ENCODE results near the gene HTRA3. TPM values are rescaled to one million over a fixed set of nuclear protein-coding genes. Genes with fewer than 3 reads are reported as not detected.
A peak's percentile ranks its signal among the peaks of the same experiment; 100 is the strongest.

HTRA3 gene
- total RNA-seq, 8 experiments from 2014 or later = 0.54 to 101 (median 1.8) TPM

- in situ Hi-C loops (cut with MboI; ENCODE audit: low pct_unique_long_range_greater_than_20kb in 2 of 9, low sequenced_read_pairs in 9 of 9, unreplicated experiment in 9 of 9) = no loop called here
- H3K4me1 ChIP-seq (replicated peaks in 1 of 2) = peaks cover 21 to 23% of the 10 kb centered on the region in 2 donors
- H3K27ac ChIP-seq = no peak overlapping the region
- H3K4me3 ChIP-seq = no peak overlapping the region
- no peak for ATAC-seq (replicated peaks in 6 of 8)
- 79 to 100% (median 82%) methylated on average over 1 to 7 of the region's 14 CpGs; no CpG with 5 or more reads in 3 of the 10 experiments for WGBS, 10 experiments
Observed at GRCh38 chr4:8282742-8283141, 13.2 kb downstream of the HTRA3 start.

- Histone ChIP-seq H3K27ac (no peak overlapping the region), H3K4me1 (replicated peaks in 1 of 2) (peaks cover 20% of the 10 kb centered on the region in 2 donors), H3K4me3 (no peak overlapping the region)
- in situ Hi-C loops (cut with MboI; ENCODE audit: low pct_unique_long_range_greater_than_20kb in 2 of 9, low sequenced_read_pairs in 9 of 9, unreplicated experiment in 9 of 9) = no loop called here
- ATAC-seq (replicated peaks in 6 of 8) = peak in 2 of 8 experiments; percentile 13 to 22
- 80 to 100% (median 80%) methylated on average over 1 to 4 of the region's 10 CpGs; no CpG with 5 or more reads in 6 of the 10 experiments for WGBS, 10 experiments
Observed at GRCh38 chr4:8283161-8283560, 13.6 kb downstream of the HTRA3 start.

GRCh38 chr4:8283631-8284121 lies 14.1 kb downstream of the HTRA3 start:
- in situ Hi-C loops (cut with MboI; ENCODE audit: low pct_unique_long_range_greater_than_20kb in 2 of 9, low sequenced_read_pairs in 9 of 9, unreplicated experiment in 9 of 9) = no loop called here
- ATAC-seq (replicated peaks in 6 of 8) = peak in 3 of 8 experiments; percentile 58 to 78 (median 74)
- Histone ChIP-seq H3K4me3 (no peak overlapping the region), H3K4me1 (replicated peaks in 1 of 2) (peaks cover 15 to 16% of the 10 kb centered on the region in 2 donors), H3K27ac (no peak overlapping the region)
- WGBS, 10 experiments = 40 to 96% (median 71%) methylated on average over 1 to 9 of the region's 20 CpGs; no CpG with 5 or more reads in 7 of the 10 experiments

- in situ Hi-C loops (cut with MboI; ENCODE audit: low pct_unique_long_range_greater_than_20kb in 2 of 9, low sequenced_read_pairs in 9 of 9, unreplicated experiment in 9 of 9) = no loop called here
- WGBS, 10 experiments = 74 to 100% methylated on average over 1 to 3 of the region's 11 CpGs; no CpG with 5 or more reads in 8 of the 10 experiments
Observed at GRCh38 chr4:8284391-8284790, 14.8 kb downstream of the HTRA3 start.

GRCh38 chr4:8285143-8285975 lies 15.8 kb downstream of the HTRA3 start:
- no peak for ATAC-seq (replicated peaks in 6 of 8)
- no peak overlapping the region for H3K27ac ChIP-seq
- H3K4me3 ChIP-seq = no peak overlapping the region
- in situ Hi-C loops (cut with MboI; ENCODE audit: low pct_unique_long_range_greater_than_20kb in 2 of 9, low sequenced_read_pairs in 9 of 9, unreplicated experiment in 9 of 9) = no loop called here
- peaks cover 9 to 13% of the 10 kb centered on the region in 2 donors for H3K4me1 ChIP-seq (replicated peaks in 1 of 2)
- WGBS, 10 experiments = 20 to 100% (median 66%) methylated on average over 1 to 9 of the region's 16 CpGs; no CpG with 5 or more reads in 4 of the 10 experiments

More at GRCh38 chr4:8284391-8284790, 14.8 kb downstream of the HTRA3 start:
- no peak overlapping the region for H3K4me3 ChIP-seq
- no peak for ATAC-seq (replicated peaks in 6 of 8)
- H3K27ac ChIP-seq = no peak overlapping the region
- peaks cover 9 to 16% of the 10 kb centered on the region in 2 donors for H3K4me1 ChIP-seq (replicated peaks in 1 of 2)

GRCh38 chr4:8285976-8286718 lies 16.6 kb downstream of the HTRA3 start:
- in situ Hi-C loops (cut with MboI; ENCODE audit: low pct_unique_long_range_greater_than_20kb in 2 of 9, low sequenced_read_pairs in 9 of 9, unreplicated experiment in 9 of 9) = no loop called here
- H3K4me1 ChIP-seq (replicated peaks in 1 of 2) = peaks cover 9 to 10% of the 10 kb centered on the region in 2 donors
- H3K27ac ChIP-seq = no peak overlapping the region
- ATAC-seq (replicated peaks in 6 of 8) = peak in 1 of 8 experiments; percentile 44
- no peak overlapping the region for H3K4me3 ChIP-seq
- 59 to 100% (median 79%) methylated on average over 1 to 9 of the region's 23 CpGs; no CpG with 5 or more reads in 5 of the 10 experiments for WGBS, 10 experiments

GRCh38 chr4:8286719-8287342 lies 17.3 kb downstream of the HTRA3 start:
- ATAC-seq (replicated peaks in 6 of 8) = no peak
- 80 to 100% methylated on average over 1 to 3 of the region's 15 CpGs; no CpG with 5 or more reads in 8 of the 10 experiments for WGBS, 10 experiments

GRCh38 chr4:8287343-8288280 lies 18.1 kb downstream of the HTRA3 start:
- 65 to 100% (median 89%) methylated on average over 1 to 8 of the region's 18 CpGs; no CpG with 5 or more reads in 3 of the 10 experiments for WGBS, 10 experiments
- peaks cover 9 to 10% of the 10 kb centered on the region in 2 donors for H3K4me1 ChIP-seq (replicated peaks in 1 of 2)
- H3K27ac ChIP-seq = no peak overlapping the region
- H3K4me3 ChIP-seq = no peak overlapping the region
- ATAC-seq (replicated peaks in 6 of 8) = no peak
- in situ Hi-C loops (cut with MboI; ENCODE audit: low pct_unique_long_range_greater_than_20kb in 2 of 9, low sequenced_read_pairs in 9 of 9, unreplicated experiment in 9 of 9) = no loop called here

More at GRCh38 chr4:8286719-8287342, 17.3 kb downstream of the HTRA3 start:
- no peak overlapping the region for H3K4me3 ChIP-seq
- no peak overlapping the region for H3K27ac ChIP-seq
- H3K4me1 ChIP-seq (replicated peaks in 1 of 2) = peaks cover 9 to 10% of the 10 kb centered on the region in 2 donors
- in situ Hi-C loops (cut with MboI; ENCODE audit: low pct_unique_long_range_greater_than_20kb in 2 of 9, low sequenced_read_pairs in 9 of 9, unreplicated experiment in 9 of 9) = no loop called here

GRCh38 chr4:8289151-8289750 lies 19.7 kb downstream of the HTRA3 start:
- no peak for ATAC-seq (replicated peaks in 6 of 8)
- in situ Hi-C loops (cut with MboI; ENCODE audit: low pct_unique_long_range_greater_than_20kb in 2 of 9, low sequenced_read_pairs in 9 of 9, unreplicated experiment in 9 of 9) = no loop called here
- no peak overlapping the region for H3K4me3 ChIP-seq
- no peak overlapping the region for H3K27ac ChIP-seq
- 32 to 100% (median 60%) methylated on average over 1 to 4 of the region's 13 CpGs; no CpG with 5 or more reads in 5 of the 10 experiments for WGBS, 10 experiments
- no peaks in the 10 kb centered on the region for H3K4me1 ChIP-seq (replicated peaks in 1 of 2)

- Histone ChIP-seq H3K4me1 (replicated peaks in 1 of 2) (no peaks in the 10 kb centered on the region), H3K27ac (no peak overlapping the region), H3K4me3 (no peak overlapping the region)
- no peak for ATAC-seq (replicated peaks in 6 of 8)
- 71 to 100% (median 89%) methylated on average over 1 to 15 of the region's 29 CpGs; no CpG with 5 or more reads in 1 of the 10 experiments for WGBS, 10 experiments
- in situ Hi-C loops (cut with MboI; ENCODE audit: low pct_unique_long_range_greater_than_20kb in 2 of 9, low sequenced_read_pairs in 9 of 9, unreplicated experiment in 9 of 9) = no loop called here
Observed at GRCh38 chr4:8289956-8290700, 20.6 kb downstream of the HTRA3 start.

- in situ Hi-C loops (cut with MboI; ENCODE audit: low pct_unique_long_range_greater_than_20kb in 2 of 9, low sequenced_read_pairs in 9 of 9, unreplicated experiment in 9 of 9) = no loop called here
- H3K27ac ChIP-seq = no peak overlapping the region
- no peaks in the 10 kb centered on the region for H3K4me1 ChIP-seq (replicated peaks in 1 of 2)
- ATAC-seq (replicated peaks in 6 of 8) = no peak
- WGBS, 10 experiments = 80 to 100% (median 92%) methylated on average over 1 to 5 of the region's 8 CpGs; no CpG with 5 or more reads in 7 of the 10 experiments
- no peak overlapping the region for H3K4me3 ChIP-seq
Observed at GRCh38 chr4:8290701-8290970, 21.1 kb downstream of the HTRA3 start.

All from motor neuron (in vitro differentiated cells).